ENCODE measurements around the gene SDK1.

Gene SDK1

GRCh38 chr7:3594901-3595300 is 293.8 kb downstream of the SDK1 start:
- DNase-seq: no peak

- no peak for DNase-seq
These were observed 297.8 kb downstream of the SDK1 start for GRCh38 chr7:3598854-3599253.

- no peak for DNase-seq
These were observed 304.2 kb downstream of the SDK1 start for GRCh38 chr7:3605222-3605621.

- DNase-seq: no peak
These were observed 305.4 kb downstream of the SDK1 start for GRCh38 chr7:3606436-3606835.

GRCh38 chr7:3607847-3608246 is 306.8 kb downstream of the SDK1 start:
- DNase-seq: no peak

GRCh38 chr7:3616306-3616705 is 315.3 kb downstream of the SDK1 start:
- DNase-seq: no peak

- DNase-seq: no peak
These were observed 329.0 kb downstream of the SDK1 start for GRCh38 chr7:3630081-3630480.

- DNase-seq: no peak
These were observed 333.3 kb downstream of the SDK1 start for GRCh38 chr7:3634396-3634795.

- no peak for DNase-seq
These were observed 335.2 kb downstream of the SDK1 start for GRCh38 chr7:3636131-3636860.

- no peak for DNase-seq
These were observed 338.2 kb downstream of the SDK1 start for GRCh38 chr7:3639253-3639652.

GRCh38 chr7:3641582-3641981 is 340.5 kb downstream of the SDK1 start:
- no peak for DNase-seq

- no peak for DNase-seq
These were observed 342.0 kb downstream of the SDK1 start for GRCh38 chr7:3643091-3643490.

- DNase-seq: no peak
These were observed 347.2 kb downstream of the SDK1 start for GRCh38 chr7:3648276-3648675.

- no peak for DNase-seq
These were observed 348.2 kb downstream of the SDK1 start for GRCh38 chr7:3649250-3649649.

GRCh38 chr7:3649678-3650440 is 348.8 kb downstream of the SDK1 start:
- DNase-seq: no peak

- no peak for DNase-seq
These were observed 349.8 kb downstream of the SDK1 start for GRCh38 chr7:3650844-3651243.

GRCh38 chr7:3655635-3656034 is 354.6 kb downstream of the SDK1 start:
- DNase-seq: no peak

- no peak for DNase-seq
These were observed 356.2 kb downstream of the SDK1 start for GRCh38 chr7:3657206-3657605.

GRCh38 chr7:3668743-3669142 is 367.7 kb downstream of the SDK1 start:
- no peak for DNase-seq

GRCh38 chr7:3670898-3671297 is 369.8 kb downstream of the SDK1 start:
- peak; percentile 60 to 72 for DNase-seq

GRCh38 chr7:3673524-3673923 is 372.5 kb downstream of the SDK1 start:
- DNase-seq: peak; percentile 4 to 8

GRCh38 chr7:3678314-3678810 is 377.3 kb downstream of the SDK1 start:
- DNase-seq: no peak

GRCh38 chr7:3682028-3682710 is 381.1 kb downstream of the SDK1 start:
- DNase-seq: no peak

All from AML-193 (cell line).